Activated effector memory CD4-positive, alpha-beta T cell treated with Interleukin-2 at 50 U/mL for 16 hours (primary cell): Measurements from ENCODE around the gene IFT27.
"Not testable (repeated sequence)": the region's sequence is repeated elsewhere in the genome, so short reads cannot be mapped to it uniquely, and the experiment has no call there.

Experiments
- DNase-seq: peaks from one replicate; pipeline ENCODE4 v3.0.0-alpha.2; 2020

IFT27 gene

DNA sequence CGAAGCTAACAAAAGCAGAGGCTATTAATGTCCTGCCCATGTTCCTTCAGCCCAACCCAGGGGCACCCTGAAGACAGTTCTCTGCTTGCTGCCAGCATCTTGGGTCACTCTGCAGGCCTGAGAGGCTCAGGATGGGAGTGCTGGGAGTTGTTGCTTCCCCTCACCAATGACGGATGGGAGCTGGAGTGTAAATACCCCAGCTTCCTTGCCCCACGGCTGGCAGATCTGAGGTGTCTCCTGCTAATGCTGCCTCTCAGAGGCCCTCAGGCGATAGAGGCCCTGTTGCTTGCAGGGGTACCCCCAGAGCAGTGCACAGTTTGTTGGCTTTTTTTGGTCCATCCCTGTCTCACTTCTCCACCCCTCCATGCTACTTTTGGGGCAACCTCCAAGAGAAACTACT, 32.9 kb downstream of the IFT27 start:
- no peak for DNase-seq

DNA sequence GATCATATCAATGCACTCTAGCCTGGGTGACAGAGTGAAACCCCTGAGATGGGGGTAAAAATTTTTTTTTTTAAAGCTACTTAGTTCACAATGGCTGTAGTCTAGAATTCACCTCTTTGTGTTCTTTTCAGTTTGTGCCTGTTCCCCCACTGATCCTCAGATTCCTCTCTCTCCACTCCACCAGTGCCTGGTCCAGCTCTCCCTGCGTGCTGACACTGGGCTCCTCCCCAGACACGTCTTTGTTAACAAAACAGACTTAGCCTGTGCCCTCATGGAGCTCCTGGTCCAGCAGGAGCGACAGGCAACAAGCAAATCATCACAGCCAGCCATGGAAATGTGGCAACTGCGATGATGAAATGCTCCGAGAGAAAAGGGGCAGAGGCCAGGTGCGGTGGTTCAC, 34.0 kb downstream of the IFT27 start:
- no peak for DNase-seq

DNA sequence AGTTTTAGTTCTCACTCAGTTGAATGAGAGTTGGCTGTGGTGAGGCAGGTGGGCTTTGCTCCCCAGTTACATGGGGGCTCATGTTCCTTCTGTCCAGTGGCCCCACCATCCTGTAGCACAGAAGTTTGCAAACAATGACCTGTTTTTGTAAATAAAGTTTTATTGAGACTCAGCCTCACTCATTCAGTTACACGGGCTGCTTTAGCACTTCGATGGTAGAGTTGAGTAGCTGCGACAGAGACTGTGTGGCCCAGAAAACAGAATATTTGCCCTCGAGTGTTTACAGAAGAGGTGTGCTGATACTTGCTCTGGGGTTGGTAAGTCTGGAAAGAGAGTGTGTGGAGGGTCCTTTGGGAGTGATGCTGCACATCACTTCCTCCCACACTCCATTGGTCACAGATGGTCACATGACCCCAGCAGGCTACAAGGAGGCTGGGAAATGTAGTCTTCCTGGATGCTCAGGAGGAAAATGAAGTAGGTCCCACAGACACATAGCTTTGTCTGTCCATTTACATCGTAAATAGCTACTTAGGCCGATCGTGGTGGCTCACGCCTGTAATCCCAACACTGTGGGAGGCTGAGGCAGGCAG, 34.6 kb downstream of the IFT27 start:
- DNase-seq: no peak

DNA sequence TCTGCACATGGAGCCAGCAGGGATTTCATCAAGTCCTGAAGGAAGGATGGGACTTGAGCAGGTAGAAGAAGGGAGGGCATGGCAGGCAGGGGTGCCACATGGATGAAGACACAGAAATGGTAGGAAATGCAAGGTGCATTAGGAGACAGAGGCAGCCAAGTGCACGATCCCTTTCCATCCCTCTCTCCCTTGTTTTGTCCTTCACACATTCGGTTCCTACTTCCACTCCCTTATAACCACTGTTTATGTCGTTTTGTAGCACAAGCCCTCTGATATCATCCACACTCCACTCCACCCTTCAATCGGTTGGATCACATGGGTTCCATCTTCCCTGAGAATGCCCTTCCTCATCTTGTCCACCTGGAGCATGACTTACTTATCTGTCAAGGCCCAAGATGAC, 35.2 kb downstream of the IFT27 start:
- no peak for DNase-seq

DNA sequence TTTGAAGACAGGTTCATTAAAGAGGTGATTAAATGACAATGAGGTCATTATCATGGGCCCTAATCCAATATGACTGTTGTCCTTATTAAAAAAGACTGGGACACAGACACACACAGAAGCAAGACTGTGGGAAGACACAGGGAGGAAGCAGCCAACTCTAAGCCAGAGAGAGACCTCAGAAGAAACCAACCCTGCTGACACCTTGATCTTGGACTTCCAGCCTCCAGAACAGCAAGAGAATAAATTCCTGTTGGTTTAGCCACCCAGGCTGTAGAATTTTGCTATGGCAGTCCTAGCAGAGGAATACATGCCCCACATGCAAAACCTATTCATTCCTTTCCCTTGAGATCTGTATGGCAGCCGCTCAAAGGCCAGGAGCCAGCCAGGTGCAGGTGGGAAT, 36.7 kb downstream of the IFT27 start:
- DNase-seq: no peak

DNA sequence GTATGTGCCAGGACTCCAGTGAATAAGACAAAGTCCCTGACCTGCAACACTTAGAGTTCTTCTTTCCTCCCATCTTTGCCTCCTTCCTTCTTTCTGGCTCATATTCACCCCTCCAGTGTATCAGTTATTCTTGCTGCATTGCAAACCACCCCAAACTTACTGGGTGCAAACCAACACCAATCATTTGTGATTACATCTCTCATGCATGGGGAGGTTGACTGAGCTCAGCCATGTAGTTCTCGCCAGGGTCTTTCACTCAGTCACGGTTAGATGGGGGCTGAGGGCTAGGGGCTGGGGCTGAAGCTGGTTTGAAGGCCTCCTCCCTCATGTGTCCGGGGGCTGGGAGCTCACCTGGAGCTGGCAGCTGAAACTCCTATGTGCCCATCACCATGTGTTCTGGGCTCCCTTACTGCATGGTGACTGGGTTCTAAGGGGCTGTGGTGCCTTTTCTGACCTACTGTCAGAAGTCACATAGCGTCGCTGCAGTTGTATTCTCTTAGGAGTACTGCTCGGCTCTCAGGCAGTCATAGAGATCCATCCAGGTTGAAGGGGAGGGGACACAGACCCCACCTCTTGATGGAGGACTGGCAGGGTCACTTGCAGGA, 37.4 kb downstream of the IFT27 start:
- no peak for DNase-seq

DNA sequence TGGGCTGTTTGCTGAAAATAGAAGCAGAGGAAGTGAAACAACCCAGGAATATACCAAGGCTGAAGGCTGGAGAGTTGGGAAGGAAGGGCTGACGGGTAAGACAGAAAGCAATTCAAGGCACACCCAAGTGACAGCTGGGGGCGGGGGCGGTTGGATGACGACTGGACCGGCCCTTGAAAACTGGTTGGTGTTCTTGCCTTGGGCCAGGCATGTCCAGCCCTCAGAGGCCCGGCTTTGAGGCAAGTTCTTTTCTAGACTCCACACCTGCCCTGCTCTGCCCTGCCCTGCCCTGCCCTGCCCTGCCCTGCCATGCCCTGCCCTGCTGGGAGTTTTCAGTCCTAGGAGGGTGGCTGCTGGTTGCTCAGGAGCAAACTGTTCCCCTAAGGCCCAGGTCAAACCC, 38.1 kb downstream of the IFT27 start:
- DNase-seq: no peak

DNA sequence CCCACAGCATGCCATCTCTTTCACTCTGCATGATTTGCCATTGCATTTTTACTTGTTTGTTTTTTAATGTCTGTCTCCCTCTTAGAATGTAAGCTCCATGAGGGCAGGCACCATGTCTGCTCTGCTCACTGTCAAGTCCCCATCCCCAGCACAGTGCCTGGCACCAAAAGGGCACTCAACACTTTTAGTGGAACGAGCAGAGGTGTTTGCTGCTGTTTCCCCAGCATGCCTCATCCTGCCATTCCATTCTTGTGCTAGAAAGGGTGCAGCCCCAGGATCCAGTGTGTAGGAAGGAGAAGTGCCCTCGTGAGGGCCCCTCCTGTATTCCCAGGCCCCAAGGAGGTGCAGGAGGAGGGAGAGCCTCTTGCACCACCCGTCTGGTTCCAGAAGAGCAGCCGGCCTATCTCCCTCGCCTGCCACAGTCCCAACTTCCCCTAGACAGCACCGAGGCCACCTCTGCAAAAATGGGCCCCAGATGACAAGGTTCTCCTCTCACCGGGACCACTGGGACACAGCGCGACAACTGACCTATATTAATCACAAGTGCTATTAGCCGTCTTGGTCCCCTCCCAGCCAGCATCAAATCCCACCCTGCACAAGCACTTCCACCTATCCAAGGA, 39.1 kb downstream of the IFT27 start:
- DNase-seq: no peak

DNA sequence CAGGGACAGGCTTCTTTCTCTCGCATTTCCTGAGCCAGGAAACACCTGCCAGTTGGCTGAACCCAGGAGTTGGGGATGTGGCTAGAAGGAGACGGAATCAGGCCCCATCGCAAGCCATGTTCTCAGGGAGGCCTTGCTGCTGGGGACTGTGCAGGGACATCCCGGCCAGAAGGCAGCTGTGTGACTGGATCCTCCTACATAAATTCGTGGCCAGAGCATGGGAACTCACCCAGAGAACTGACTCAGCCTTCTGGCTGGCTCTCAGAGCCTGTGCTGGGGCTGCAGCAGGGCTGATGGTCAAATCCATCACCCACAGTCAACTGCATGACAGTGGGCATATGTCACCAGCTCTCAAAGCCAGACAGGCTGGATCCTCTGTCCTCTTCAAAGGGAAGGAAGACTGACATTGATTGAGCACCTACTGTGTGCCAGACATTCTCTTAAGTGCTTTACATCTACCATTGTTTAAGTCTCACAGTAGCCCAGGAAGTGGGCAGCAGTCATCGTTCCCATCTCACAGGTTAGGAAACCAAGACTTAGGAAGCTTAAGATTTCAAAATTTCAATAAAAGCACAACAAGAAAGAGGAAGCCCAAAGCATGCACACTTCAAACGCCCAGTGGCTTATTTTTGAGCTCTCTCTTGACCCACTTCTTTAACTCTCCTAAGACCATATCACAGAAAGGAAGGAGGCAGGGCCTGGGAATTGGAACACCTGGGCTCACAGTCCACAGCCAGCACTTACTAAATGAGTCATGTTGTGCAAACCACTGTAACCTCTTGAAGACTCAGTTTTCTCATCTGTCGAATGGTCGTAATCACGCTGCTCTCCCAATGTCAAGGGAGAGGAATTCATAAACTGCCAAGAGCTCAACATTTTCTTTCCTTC, 41.5 kb downstream of the IFT27 start:
- no peak for DNase-seq

DNA sequence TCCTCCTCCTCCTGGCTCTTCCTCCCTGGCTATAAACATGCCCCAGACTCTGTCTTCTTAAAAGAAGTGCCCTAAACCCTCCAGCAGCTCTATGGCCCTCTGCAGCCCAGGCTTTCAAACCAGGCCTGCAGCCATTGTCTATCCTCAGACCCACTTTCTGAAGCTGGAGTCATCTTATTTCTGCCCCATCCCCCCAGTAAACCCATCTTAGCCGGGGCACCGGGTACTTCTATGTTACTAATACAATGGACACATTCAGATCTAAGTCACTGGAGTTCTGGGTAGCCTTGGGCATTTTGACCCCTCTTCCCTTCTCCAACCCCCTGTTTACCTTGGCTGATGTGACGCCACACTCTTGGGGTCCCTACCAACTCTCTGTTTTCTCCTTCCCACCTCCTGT, 42.6 kb downstream of the IFT27 start:
- no peak for DNase-seq

DNA sequence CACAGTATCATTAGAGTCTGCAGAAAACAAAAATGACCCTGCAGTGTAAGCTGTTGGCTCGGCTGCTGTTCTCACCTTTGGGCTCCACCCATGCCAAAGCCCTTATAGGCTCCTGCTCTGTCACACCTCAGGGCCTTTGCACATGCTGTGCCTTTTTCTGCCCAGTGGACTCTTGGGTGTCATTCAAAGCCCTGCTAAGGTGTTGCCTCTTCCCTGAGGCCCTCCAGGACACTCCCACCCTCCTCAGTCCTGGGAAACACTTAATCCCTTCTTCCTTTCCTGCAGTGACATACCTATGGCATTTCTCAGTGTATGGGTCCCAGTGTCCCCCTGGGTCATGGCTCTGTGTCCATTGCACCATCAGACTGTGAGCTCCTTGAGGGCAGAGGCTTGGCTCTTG, 43.3 kb downstream of the IFT27 start:
- DNase-seq: no peak

DNA sequence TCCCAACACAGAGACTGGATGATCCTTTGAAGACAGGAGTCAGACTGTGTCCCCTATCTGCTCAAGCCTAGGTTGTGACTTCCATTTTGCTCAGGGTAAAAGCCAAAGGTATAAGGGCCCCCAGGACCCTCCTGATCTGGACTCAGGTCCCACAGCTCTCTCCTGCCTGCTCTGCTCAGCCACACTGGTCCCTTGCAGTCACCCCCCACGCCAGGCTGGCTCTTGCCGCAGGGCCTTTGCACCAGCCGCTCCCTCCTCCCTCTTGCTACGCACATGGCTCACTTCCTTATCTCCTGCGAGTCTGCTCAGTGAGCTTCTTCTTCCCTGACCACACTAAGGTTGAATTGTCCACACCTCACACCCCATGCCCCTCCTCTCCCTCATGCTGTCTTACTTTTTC, 44.0 kb downstream of the IFT27 start:
- DNase-seq: no peak

DNA sequence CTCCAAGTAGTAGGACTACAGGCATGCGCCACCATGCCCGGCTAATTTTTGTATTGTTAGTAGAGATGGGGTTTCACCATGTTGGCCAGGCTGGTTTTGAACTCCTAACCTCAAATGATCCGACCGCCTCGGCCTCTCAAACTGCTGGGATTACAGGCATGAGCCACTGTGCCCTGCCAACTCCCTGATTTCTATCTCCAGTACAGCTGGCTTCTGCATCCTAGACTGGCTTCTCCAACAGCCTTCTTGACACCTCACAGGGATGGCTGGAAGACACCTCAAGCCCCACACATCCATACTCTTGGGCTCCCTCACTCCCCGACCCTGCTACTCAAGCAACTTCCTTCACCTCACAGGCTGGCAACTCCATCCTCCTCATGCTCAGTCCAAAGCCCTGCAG, 44.6 kb downstream of the IFT27 start:
- DNase-seq: not testable (repeated sequence)

DNA sequence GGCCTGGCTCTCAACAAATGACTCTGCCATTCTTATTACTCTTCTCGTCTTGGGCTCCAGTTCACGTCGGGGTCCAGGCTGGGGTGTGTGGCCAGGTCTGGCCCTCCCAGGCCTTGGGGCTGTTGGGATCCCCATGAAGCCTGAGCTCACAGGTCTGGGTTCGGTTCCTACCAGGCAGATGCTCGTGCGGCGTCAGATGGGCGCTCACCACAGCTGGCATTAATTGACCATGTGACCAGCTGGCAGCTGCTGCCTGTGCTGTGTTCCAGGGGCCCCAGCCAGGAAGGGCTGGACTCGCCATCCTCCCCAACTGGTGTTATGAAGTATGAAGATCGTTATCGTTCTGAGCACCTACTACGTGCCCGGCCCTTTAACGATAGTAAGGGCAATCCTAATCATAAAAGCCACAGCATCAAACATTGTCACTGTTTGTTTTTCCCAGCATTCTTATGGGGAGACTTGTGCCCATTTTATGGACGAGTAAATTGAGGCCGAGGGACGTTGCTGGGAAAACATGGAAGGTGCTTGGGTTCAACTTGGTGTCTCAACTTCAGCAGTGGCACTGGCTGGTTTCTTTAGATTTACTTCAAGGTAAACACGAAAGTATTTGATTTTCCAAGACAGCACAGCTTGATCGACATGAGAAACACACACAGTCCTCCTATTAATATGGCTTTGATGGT, 45.6 kb downstream of the IFT27 start:
- DNase-seq: no peak

DNA sequence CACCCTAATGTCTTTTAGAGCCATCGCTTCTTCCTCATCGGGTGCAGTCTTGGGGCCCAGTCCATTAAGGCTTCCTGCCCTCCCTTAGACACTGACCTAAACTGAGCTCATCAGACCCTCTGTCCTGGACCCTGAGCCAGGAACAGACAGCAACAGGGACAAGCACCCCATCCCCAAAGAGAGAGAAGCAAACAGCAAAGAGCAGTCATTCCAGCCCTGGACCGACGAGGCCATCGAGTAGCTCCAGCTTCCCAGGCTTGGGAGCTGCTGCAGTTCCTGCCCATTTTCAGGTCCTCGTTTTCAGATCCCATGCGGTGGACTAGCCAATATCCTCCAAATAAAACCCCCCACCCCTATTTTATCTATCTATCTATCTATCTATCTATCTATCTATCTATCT, 46.6 kb downstream of the IFT27 start:
- DNase-seq: no peak

DNA sequence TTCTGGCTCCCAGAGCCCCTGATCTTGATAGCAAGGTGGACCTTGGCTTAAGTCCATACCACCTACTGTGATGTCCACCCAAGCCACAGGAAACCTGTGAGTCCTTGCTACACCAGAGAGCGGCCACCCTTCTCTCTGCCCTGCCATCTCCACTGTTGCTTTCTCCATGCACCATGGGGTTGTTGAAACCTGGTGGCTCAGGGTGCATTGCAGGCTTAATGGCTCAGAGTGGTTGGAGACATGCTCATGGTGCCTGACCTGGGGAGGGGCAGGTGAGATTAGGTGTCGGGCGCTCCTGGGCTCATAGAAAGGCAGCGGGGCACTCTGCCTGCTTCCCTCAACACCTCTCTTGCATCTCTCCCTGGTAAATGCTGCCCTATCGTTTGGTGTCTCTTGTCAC, 47.4 kb downstream of the IFT27 start:
- no peak for DNase-seq

DNA sequence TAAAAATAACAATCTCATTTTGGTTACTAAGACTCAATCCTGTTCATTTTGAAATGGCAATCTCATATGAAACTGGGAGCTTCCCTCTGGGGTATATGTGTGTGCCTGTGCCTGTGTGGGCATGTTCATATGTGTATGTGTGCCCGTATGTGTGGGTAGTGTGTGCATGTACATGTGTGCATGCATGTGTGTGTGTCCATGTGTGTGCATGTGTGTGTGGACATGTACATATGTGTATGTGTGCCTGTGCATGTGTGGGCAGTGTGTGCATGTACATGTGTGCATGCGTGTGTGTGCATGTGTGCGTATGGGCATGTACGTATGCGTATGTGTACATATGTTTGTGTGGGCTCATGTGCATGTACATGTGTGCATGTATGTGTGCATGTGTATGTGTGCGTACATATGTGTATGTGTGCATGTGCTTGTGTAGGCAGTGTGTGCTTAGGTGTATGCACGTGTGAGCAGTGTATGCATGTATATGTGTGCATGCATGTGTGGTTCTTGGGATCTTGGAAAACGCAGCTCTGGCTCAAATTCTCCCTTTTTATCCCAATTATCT, 47.9 kb downstream of the IFT27 start:
- no peak for DNase-seq

DNA sequence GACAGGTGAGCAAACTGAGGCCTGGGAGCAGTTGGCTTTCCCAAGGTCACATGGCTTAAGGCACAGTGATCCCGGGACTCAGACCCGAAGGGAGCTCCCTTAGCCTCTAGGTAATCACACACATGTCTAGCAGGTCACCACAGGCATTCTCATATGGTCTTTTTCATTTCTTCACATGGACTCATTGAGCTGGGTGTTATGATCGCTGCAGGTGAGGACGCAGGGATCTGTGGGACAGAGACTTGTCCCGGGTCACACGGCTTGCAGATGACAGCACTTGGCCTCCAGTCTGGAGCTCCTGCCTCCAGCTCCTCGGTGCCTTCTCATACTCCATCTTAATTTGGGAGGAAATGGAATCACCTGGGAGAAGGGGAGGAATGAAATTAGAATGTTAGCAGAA, 48.8 kb downstream of the IFT27 start:
- DNase-seq: no peak

DNA sequence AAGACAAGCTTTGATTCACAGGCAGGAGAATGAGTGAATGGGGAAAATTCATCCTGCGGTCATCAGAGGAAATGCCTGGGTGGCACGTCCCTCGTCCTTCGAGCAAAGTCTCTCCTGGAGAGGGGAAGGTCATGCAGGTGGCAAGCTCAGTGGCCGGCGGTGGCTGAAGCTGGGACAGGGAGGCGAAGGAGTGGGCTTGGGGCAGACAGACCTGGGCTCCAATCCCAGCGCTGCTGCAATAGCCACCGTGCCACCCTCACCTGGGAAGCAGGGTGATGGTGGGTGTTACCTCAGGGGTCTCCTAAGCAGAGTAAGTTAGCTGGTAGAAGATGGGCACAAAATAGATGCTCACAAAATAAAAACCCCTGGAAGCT, 49.9 kb downstream of the IFT27 start:
- no peak for DNase-seq

DNA sequence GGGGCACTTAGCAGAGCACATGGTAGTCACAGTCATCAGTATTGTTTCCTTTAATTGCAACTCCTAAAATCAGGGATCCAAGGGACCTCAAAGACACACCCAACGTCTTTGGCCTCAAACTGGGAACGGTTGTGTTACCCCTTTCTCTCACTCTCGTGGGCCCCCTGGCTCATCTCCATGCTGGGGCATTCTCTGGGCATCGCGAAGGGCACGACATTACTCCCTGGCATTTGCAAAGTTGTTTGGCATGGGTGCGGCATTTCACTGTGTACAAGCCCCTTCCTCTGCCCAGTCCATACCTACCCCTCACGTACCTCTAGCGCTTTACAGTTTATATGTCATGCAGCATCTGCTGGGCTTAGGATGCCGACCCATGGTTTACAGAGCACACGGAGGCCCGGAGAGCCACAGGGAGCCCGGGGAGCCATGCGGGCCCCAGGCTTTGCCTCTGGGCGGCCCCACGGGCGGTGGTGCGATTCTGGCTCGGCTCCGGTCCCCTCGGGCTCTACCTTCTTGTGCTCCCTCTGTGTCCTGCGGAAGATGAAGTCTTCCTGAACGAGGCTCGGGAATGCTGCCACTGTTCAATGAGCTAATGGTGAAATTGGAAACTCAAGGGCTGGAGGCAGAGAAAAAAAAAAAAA, 50.4 kb downstream of the IFT27 start:
- no peak for DNase-seq

DNA sequence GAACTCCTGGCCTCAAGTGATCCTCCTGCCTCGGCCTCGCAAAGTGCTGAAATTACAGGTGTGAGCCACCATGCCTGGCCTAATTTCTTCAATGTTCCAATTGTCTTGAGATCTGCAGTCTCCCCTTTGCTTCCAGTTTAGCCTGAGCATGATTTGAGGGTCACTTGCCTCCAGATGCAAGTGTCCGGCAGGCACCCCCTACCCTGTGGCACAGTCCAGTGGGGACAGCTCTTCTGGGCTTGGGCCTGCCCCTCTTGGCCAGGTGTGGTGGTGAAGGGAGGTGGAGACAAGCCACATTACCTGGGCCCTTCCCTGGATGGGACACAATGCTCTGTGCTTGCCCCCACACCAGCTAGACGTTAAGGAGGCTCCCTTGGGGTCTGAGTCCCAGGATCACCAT, 51.1 kb downstream of the IFT27 start:
- DNase-seq: no peak

DNA sequence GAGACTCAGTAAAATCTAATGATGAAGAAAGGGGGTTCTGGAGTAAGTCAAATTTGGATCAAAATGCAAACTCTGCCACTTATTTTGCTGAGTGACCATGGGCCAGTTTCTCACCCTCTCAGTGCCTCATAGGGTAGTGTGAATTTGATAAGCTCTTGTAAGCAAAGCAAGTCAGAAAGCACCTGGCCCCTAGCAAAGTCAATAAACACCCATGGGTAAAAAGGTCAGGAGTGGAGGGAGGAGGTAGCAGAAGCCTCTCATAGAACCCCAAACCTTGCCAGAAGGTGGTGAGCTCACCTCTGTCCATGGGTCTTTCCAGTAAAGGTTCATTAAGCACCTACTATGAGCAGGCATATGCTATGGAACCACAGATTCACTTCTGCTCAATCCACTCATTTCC, 53.9 kb downstream of the IFT27 start:
- no peak for DNase-seq

DNA sequence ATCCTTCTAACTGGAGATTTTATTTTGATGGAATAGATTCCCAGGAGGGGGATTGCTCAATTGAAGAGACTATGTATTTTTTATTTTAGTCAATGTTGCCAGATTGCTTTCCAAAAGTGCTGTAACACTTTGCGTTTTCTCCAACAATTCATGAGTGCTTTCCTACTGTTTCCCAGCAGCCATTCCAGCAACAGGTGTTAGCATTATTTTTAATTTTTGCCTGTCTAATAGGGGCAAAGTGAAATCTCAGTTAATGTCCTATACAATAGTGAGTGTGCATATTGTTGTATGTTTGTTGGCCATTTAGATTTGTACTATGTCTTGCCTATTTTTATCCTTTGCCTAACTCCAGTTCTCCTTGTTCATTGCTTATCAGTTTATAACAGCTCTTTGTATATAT, 60.3 kb downstream of the IFT27 start:
- DNase-seq: no peak
